ENCODE results near the gene TMEM181. TPM values are rescaled to one million over a fixed set of nuclear protein-coding genes. Genes with fewer than 3 reads are reported as not detected.
"Not testable (repeated sequence)": the region's sequence is repeated elsewhere in the genome, so short reads cannot be mapped to it uniquely, and the experiment has no call there.

The TMEM181 gene
- total and polyA plus RNA-seq, 2 donors (not counting 1 experiment from before 2014, with no cell fraction given), result 2.8 to 9.3 TPM

DNA sequence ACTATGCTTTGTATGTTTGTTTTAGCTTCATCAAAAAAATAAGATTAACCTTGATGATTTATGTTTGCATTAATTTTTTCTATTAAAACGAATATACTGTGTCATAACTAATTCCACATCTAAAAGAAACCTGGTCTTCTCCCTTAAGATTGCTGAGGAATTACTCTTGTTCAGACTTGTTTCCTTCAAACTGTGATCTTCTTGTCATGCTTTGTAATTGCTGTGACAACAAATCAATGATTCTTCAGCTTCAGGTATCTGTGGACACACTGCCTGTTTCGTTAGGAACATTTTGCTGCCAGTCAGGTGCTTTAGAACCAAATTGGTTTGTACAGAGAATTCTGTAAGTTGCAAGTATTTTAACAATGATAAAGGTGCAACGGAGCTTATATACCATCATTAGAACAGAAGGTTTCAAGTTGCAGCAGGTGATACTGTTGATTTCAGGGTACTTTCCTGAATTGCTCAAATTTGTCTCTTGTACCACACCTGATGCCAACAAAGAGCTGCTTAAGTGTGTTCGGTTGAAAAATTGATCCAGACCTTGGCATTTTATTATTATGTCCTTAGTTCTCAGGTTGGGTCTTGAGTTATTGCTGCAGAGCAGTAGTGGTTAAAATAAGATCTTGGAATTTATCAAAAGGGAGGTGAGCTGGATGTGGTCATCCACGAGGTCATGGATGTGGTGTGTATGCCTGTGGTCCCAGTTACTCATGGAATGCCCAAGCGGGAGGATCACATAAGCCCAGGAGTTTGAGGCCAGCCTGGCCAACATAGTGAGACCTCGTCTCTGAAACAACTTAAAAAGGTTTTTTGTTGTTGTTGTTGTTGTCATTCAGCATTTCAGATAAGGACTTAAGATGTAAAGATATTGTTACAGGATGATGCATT, 109.5 kb downstream of the TMEM181 start:
- Histone ChIP-seq H3K4me2 (replicated peaks; ENCODE audit: low read depth, low read length, poor library complexity, severe bottlenecking) (no peak overlapping the region), H3K4me3 (ENCODE audit: control extremely low read depth in 1 of 5, extremely low read depth in 1 of 5, insufficient read depth in 1 of 5, low read depth in 2 of 5, low read length in 4 of 5) (no peak overlapping the region), H3K4me1 (ENCODE audit: control insufficient read depth in 2 of 2, insufficient read depth in 2 of 2, low read length in 2 of 2) (peaks cover 10 to 24% of the 10 kb centered on the region in 2 donors), H2AFZ (ENCODE audit: insufficient read depth, low read depth, low read length, poor library complexity, severe bottlenecking) (no peak overlapping the region), H3K36me3 (replicated peaks in 1 of 2; ENCODE audit: control extremely low read depth in 1 of 2, control insufficient read depth in 1 of 2, extremely low read depth in 1 of 2, insufficient read depth in 2 of 2, low read length in 1 of 2) (no peaks in the 10 kb centered on the region), H3K27ac (ENCODE audit: low read length in 2 of 2) (no peak overlapping the region), H3K79me2 (ENCODE audit: control insufficient read depth, insufficient read depth, low read length) (no peaks in the 10 kb centered on the region), H4K20me1 (ENCODE audit: control insufficient read depth, insufficient read depth, low read length, poor library complexity, severe bottlenecking) (no peaks in the 10 kb centered on the region), H3K27me3 (replicated peaks in 1 of 4; ENCODE audit: control extremely low read depth in 1 of 4, control insufficient read depth in 3 of 4, insufficient read depth in 4 of 4, low read length in 3 of 4) (peaks cover 0 to 3% (median 0%) of the 10 kb centered on the region in 4 experiments), H3K9ac (ENCODE audit: low read length) (no peak overlapping the region), H3K9me3 (ENCODE audit: control extremely low read depth in 1 of 3, control insufficient read depth in 2 of 3, insufficient read depth in 1 of 3, low read length in 2 of 3) (no peaks in the 10 kb centered on the region)
- H3K27me3 Mint-ChIP-seq, result no peaks in the 10 kb centered on the region
- ATAC-seq (ENCODE audit: low read depth), result no peak
- H3K4me1 Mint-ChIP-seq, result peaks cover 13% of the 10 kb centered on the region
- H3K27ac Mint-ChIP-seq, result no peak overlapping the region
- no peaks in the 10 kb centered on the region for H3K9me3 Mint-ChIP-seq (ENCODE audit: insufficient read depth)
- no peak for TF ChIP-seq EZH2 (IDR thresholded peaks at IDR 0.05; ENCODE audit: borderline replicate concordance, insufficient read depth, low read depth, low read length, poor library complexity, severe bottlenecking)
- TF ChIP-seq, protein P1, sequence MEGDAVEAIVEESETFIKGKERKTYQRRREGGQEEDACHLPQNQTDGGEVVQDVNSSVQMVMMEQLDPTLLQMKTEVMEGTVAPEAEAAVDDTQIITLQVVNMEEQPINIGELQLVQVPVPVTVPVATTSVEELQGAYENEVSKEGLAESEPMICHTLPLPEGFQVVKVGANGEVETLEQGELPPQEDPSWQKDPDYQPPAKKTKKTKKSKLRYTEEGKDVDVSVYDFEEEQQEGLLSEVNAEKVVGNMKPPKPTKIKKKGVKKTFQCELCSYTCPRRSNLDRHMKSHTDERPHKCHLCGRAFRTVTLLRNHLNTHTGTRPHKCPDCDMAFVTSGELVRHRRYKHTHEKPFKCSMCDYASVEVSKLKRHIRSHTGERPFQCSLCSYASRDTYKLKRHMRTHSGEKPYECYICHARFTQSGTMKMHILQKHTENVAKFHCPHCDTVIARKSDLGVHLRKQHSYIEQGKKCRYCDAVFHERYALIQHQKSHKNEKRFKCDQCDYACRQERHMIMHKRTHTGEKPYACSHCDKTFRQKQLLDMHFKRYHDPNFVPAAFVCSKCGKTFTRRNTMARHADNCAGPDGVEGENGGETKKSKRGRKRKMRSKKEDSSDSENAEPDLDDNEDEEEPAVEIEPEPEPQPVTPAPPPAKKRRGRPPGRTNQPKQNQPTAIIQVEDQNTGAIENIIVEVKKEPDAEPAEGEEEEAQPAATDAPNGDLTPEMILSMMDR (IDR thresholded peaks at IDR 0.05), result no peak
- POLR2A ChIA-PET, result no interaction called here
- WGBS (ENCODE audit: insufficient coverage), result 93% methylated on average over 5 of the region's 7 CpGs
- no peak for DNase-seq
- H3K4me3 Mint-ChIP-seq, result no peak overlapping the region
- CTCF ChIA-PET, result interaction anchor here (0.8 to 2.1 kb wide), 2 partner anchors 10 to 22 kb away, joined by 3 to 9 read pairs; no protein-coding TSS in a partner anchor
- intact Hi-C loops (cut with micrococcal nuclease), result no loop called here

DNA sequence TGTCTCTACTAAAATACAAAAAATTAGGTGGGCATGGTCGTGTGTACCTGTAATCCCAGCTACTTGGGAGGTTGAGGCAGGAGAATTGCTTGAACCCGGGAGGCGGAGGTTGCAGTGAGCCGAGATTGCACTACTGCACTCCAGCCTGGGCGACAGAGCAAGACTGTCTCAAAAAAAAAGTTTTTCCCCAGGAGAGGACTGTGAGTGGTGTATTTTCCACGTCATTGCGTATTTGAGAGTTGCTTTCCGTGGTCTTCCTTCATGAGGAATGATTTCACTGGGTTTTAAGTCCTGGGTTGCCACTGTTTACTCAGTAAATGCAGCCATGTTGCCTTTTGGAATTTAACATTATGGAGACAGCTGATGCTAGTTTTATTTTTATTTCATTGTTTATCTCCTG, 112.2 kb downstream of the TMEM181 start:
- DNase-seq; H3K9ac ChIP-seq (ENCODE audit: low read length); H3K4me3 ChIP-seq (ENCODE audit: control extremely low read depth in 1 of 5, extremely low read depth in 1 of 5, insufficient read depth in 1 of 5, low read depth in 2 of 5, low read length in 4 of 5); H3K9me3 ChIP-seq (ENCODE audit: control extremely low read depth in 1 of 3, control insufficient read depth in 2 of 3, insufficient read depth in 1 of 3, low read length in 2 of 3); H3K4me1 Mint-ChIP-seq; H3K36me3 ChIP-seq (replicated peaks in 1 of 2; ENCODE audit: control extremely low read depth in 1 of 2, control insufficient read depth in 1 of 2, extremely low read depth in 1 of 2, insufficient read depth in 2 of 2, low read length in 1 of 2); intact Hi-C loops (cut with micrococcal nuclease); H3K4me3 Mint-ChIP-seq; H3K27ac ChIP-seq (ENCODE audit: low read length in 2 of 2); H3K27me3 ChIP-seq (replicated peaks in 1 of 4; ENCODE audit: control extremely low read depth in 1 of 4, control insufficient read depth in 3 of 4, insufficient read depth in 4 of 4, low read length in 3 of 4); H2AFZ ChIP-seq (ENCODE audit: insufficient read depth, low read depth, low read length, poor library complexity, severe bottlenecking); H3K9me3 Mint-ChIP-seq (ENCODE audit: insufficient read depth); ATAC-seq (ENCODE audit: low read depth); H4K20me1 ChIP-seq (ENCODE audit: control insufficient read depth, insufficient read depth, low read length, poor library complexity, severe bottlenecking); H3K4me2 ChIP-seq (replicated peaks; ENCODE audit: low read depth, low read length, poor library complexity, severe bottlenecking); H3K27me3 Mint-ChIP-seq; H3K79me2 ChIP-seq (ENCODE audit: control insufficient read depth, insufficient read depth, low read length); H3K27ac Mint-ChIP-seq: not testable (repeated sequence)
- peaks cover 8 to 15% of the 10 kb centered on the region in 2 donors for H3K4me1 ChIP-seq (ENCODE audit: control insufficient read depth in 2 of 2, insufficient read depth in 2 of 2, low read length in 2 of 2)
- ChIA-PET CTCF (interaction anchor here (1.1 to 4.1 kb wide), 2 partner anchors 11 to 19 kb away, joined by 4 to 11 read pairs; no protein-coding TSS in a partner anchor), POLR2A (interaction anchor here (0.7 kb wide), 1 partner anchor 32 kb away, joined by 3 read pairs; no protein-coding TSS in a partner anchor)
- 86% methylated on average over 7 of the region's 8 CpGs for WGBS (ENCODE audit: insufficient coverage)
